H9 (cell line): ENCODE results near the gene PRTN3. TPM values are rescaled to one million over a fixed set of nuclear protein-coding genes. Genes with fewer than 3 reads are reported as not detected.

ENCODE experiments used
- DNase-seq: peaks from one replicate; pipeline ENCODE4 v3.0.0-alpha.2; 2017
- H2AFZ ChIP-seq: one replicate; pipeline ENCODE4 v1.6.1; 2013; ENCODE audit warnings: mild to moderate bottlenecking, low read length, control low read depth, moderate library complexity
- H2AK5ac ChIP-seq: 2 replicates; pipeline ENCODE4 v1.6.1; 2013; ENCODE audit warnings: low read length, control low read depth, mixed read lengths; ENCODE audit not compliant: insufficient read length
- H2BK120ac ChIP-seq: one replicate; pipeline ENCODE4 v1.6.1; 2013; ENCODE audit warnings: low read depth, mild to moderate bottlenecking, low read length, control low read depth, inconsistent platforms; ENCODE audit not compliant: poor library complexity, severe bottlenecking
- H2BK12ac ChIP-seq: 2 replicates; pipeline ENCODE4 v1.6.1; 2013; ENCODE audit warnings: low read length, control low read depth, mixed read lengths, low read depth; ENCODE audit not compliant: insufficient read length
- H2BK15ac ChIP-seq: 2 replicates; pipeline ENCODE4 v1.6.1; 2013; ENCODE audit warnings: low read depth, low read length, control low read depth
- H2BK20ac ChIP-seq: one replicate; pipeline ENCODE4 v1.6.1; 2013; ENCODE audit warnings: low read depth, mild to moderate bottlenecking, low read length, control low read depth, inconsistent platforms; ENCODE audit not compliant: poor library complexity, severe bottlenecking
- H2BK5ac ChIP-seq: 2 replicates; pipeline ENCODE4 v1.6.1; 2013; ENCODE audit warnings: low read length, control low read depth, mixed read lengths; ENCODE audit not compliant: insufficient read length
- H3K14ac ChIP-seq: 2 replicates; pipeline ENCODE4 v1.6.1; 2013; ENCODE audit warnings: low read length, control low read depth; ENCODE audit not compliant: insufficient read depth
- H3K18ac ChIP-seq: 2 replicates; pipeline ENCODE4 v1.6.1; 2013; ENCODE audit warnings: low read depth, mild to moderate bottlenecking, mixed read lengths, low read length, control low read depth; ENCODE audit not compliant: insufficient read length
- H3K23ac ChIP-seq: 2 replicates; pipeline ENCODE4 v1.6.1; 2013; ENCODE audit warnings: low read length, control low read depth, mixed read lengths, low read depth; ENCODE audit not compliant: insufficient read length
- H3K23me2 ChIP-seq: 2 replicates; pipeline ENCODE4 v1.6.1; 2013; ENCODE audit warnings: low read depth, mild to moderate bottlenecking, mixed read lengths, low read length, control low read depth; ENCODE audit not compliant: insufficient read length, poor library complexity, severe bottlenecking
- H3K27ac ChIP-seq: 2 replicates; pipeline ENCODE4 v1.5.1; 2013; ENCODE audit warnings: low read length, control low read depth, mixed read lengths, low read depth; ENCODE audit not compliant: insufficient read length
- H3K27me3 ChIP-seq: 2 replicates; pipeline ENCODE4 v1.6.1; 2013; ENCODE audit warnings: low read length, control low read depth, inconsistent platforms; ENCODE audit not compliant: insufficient read depth
- H3K4ac ChIP-seq: 2 replicates; pipeline ENCODE4 v1.6.1; 2013; ENCODE audit warnings: low read depth, mild to moderate bottlenecking, control low read depth, inconsistent platforms, low read length, moderate library complexity
- H3K4me1 ChIP-seq: 2 replicates; pipeline ENCODE4 v1.6.1; 2013; ENCODE audit warnings: low read length, control low read depth, inconsistent platforms; ENCODE audit not compliant: insufficient read depth
- H3K4me2 ChIP-seq: 2 replicates; pipeline ENCODE4 v1.6.1; 2013; ENCODE audit warnings: low read length, control low read depth, mixed read lengths; ENCODE audit not compliant: insufficient read length, insufficient read depth
- H3K56ac ChIP-seq: 2 replicates; pipeline ENCODE4 v1.6.1; 2013; ENCODE audit warnings: low read depth, mild to moderate bottlenecking, mixed read lengths, low read length, control low read depth; ENCODE audit not compliant: insufficient read length
- H3K79me1 ChIP-seq: 2 replicates; pipeline ENCODE4 v1.6.1; 2013; ENCODE audit warnings: low read depth, mild to moderate bottlenecking, moderate library complexity, low read length, control low read depth, inconsistent platforms; ENCODE audit not compliant: insufficient read depth, poor library complexity, severe bottlenecking
- H3K79me2 ChIP-seq: 2 replicates; pipeline ENCODE4 v1.6.1; 2013; ENCODE audit warnings: low read length, control low read depth, inconsistent platforms; ENCODE audit not compliant: insufficient read depth
- H3K9ac ChIP-seq: 2 replicates; pipeline ENCODE4 v1.6.1; 2013; ENCODE audit warnings: low read length, control low read depth, mixed read lengths; ENCODE audit not compliant: insufficient read length; ENCODE audit errors: extremely low read depth
- H3K9me3 ChIP-seq: one replicate; pipeline ENCODE4 v1.6.1; 2013; ENCODE audit warnings: low read depth, low read length, inconsistent platforms; ENCODE audit not compliant: control insufficient read depth
- H3T11ph ChIP-seq: one replicate; pipeline ENCODE4 v1.6.1; 2013; ENCODE audit warnings: mild to moderate bottlenecking, low read length, control low read depth, inconsistent platforms
- H4K20me1 ChIP-seq: one replicate; pipeline ENCODE4 v1.6.1; 2013; ENCODE audit not compliant: control insufficient read depth, insufficient read length, insufficient read depth
- H4K5ac ChIP-seq: 2 replicates; pipeline ENCODE4 v1.6.1; 2013; ENCODE audit warnings: low read depth, mild to moderate bottlenecking, mixed read lengths, low read length, control low read depth; ENCODE audit not compliant: insufficient read length
- H4K8ac ChIP-seq: replicated peaks from 2 replicates; pipeline ENCODE4 v1.6.1; 2013; ENCODE audit warnings: low read length, control low read depth, mixed read lengths, low read depth; ENCODE audit not compliant: insufficient read length
- H4K91ac ChIP-seq: 2 replicates; pipeline ENCODE4 v1.6.1; 2013; ENCODE audit warnings: low read depth, mild to moderate bottlenecking, moderate library complexity, mixed read lengths, low read length, control low read depth; ENCODE audit not compliant: insufficient read length
- H3K27ac Mint-ChIP-seq, 3 experiments: 2 replicates in 2 of 3; 3 replicates in 1 of 3; pipeline ENCODE4 v1.8.0; 2020 to 2021; ENCODE audit warnings: mixed read lengths in 3 of 3, mild to moderate bottlenecking in 1 of 3, moderate library complexity in 1 of 3
- H3K27me3 Mint-ChIP-seq: 2 replicates; pipeline ENCODE4 v1.8.0; 2021; ENCODE audit warnings: low read depth, mild to moderate bottlenecking, moderate library complexity, mixed read lengths
- H3K36me3 Mint-ChIP-seq, 3 experiments: 2 replicates in 2 of 3; 3 replicates in 1 of 3; pipeline ENCODE4 v1.8.0; 2020 to 2021; ENCODE audit warnings: low read depth in 3 of 3, mixed read lengths in 3 of 3; ENCODE audit not compliant: insufficient read depth in 1 of 3
- H3K4me1 Mint-ChIP-seq, 2 experiments: 2 replicates each; pipeline ENCODE4 v1.8.0; 2020; ENCODE audit warnings: mixed read lengths in 2 of 2
- H3K4me3 Mint-ChIP-seq, 2 experiments: 2 replicates in 1 of 2; 3 replicates in 1 of 2; pipeline ENCODE4 v1.8.0; 2020 to 2021; ENCODE audit warnings: mild to moderate bottlenecking in 2 of 2, mixed read lengths in 2 of 2, moderate library complexity in 1 of 2
- H3K9me3 Mint-ChIP-seq, 2 experiments: 2 replicates in 1 of 2; 3 replicates in 1 of 2; pipeline ENCODE4 v1.8.0; 2020; ENCODE audit warnings: mild to moderate bottlenecking in 2 of 2, mixed read lengths in 2 of 2, moderate library complexity in 1 of 2
- WGBS: extraction: QIAGEN DNeasy Blood & Tissue Kit; methylation state at CpG from one replicate; pipeline ENCODE4 v1.1.7; 2013; ENCODE audit warnings: missing lambda C conversion rate, low lambda C conversion rate, mixed read lengths; ENCODE audit not compliant: insufficient read length; ENCODE audit errors: extremely low coverage; 5-methylcytosine and 5-hydroxymethylcytosine counted together
- total RNA-seq: library from RNA; stranded (reverse); gene quantifications from 2 replicates; pipeline ENCODE4 v1.2.1, GENCODE V29; 2021
- TF ChIP-seq, protein P1 (sequence below): fragments of 200-600 bp; sonication (generic); conservative IDR thresholded peaks from 3 replicates; pipeline ENCODE4 v1.8.0; 2021; ENCODE audit warnings: antibody characterized with exemption, mild to moderate bottlenecking

The PRTN3 gene
- total RNA-seq, 1 experiment from 2014 or later = 0.31 TPM

DNA sequence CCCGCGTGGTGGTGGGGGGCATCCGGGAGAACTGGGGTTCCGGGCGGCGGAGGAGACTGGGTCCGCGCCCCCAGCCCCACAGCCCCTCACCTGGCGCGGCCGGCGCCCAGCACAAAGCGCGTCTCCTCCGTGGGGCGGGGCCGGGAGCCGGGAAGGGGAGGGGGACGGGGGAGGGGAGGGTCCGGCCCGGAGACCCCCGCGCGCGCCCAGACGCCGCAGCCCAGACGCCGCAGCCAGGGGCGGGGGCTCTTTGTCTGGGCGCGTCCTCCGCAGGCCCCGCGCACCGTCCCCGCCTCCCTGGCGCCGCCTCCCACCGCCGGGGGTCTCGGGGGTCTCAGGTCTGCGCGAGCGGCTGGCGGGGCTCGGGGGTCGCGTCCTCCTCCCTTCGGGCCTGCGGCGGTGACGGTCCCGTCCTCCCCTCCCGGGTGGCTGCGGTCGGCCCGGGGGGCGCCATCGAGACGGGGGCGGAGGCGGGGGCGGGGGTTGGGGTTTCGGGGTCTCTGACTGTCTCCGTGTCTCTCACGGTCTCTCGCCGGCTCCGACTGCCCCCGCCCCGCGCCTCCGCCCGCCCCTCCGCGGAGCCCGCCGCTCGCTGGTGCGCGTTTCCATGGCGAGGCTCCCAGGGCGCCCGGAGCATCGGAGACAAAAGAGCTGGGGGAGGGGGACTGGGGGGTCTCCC, 18.8 kb upstream of the PRTN3 start, which contains the start of gene PLPPR3:
Gene PLPPR3 (minus strand): TSS at position 131 of the 679 bp plus-strand sequence. CDS start 396 bp downstream, outside the sequence.
- Histone ChIP-seq H3K4me1 (no peaks in the 10 kb centered on the region; the same call in 1 of the 2 replicates), H3K4ac (no peak within 1 kb of the TSS; the same call in 1 of the 2 replicates), H3K27me3 (no peaks in the 10 kb centered on the region), H2BK12ac (no peak within 1 kb of the TSS), H3K79me1 (no peaks in the 10 kb centered on the region), H2BK5ac (no peak within 1 kb of the TSS), H3K23ac (no peak within 1 kb of the TSS), H3K9ac (no peak within 1 kb of the TSS), H3K56ac (no peak within 1 kb of the TSS), H3K23me2 (no peaks in the 10 kb centered on the region), H4K5ac (no peak within 1 kb of the TSS), H4K20me1 (no peaks in the 10 kb centered on the region), H3K14ac (peak within 1 kb of the TSS; percentile 77), H3T11ph (no peak within 1 kb of the TSS), H2AFZ (no peak within 1 kb of the TSS), H4K8ac (no peak within 1 kb of the TSS), H2BK120ac (no peak within 1 kb of the TSS), H3K18ac (peak within 1 kb of the TSS; percentile 83), H3K27ac (no peak within 1 kb of the TSS), H4K91ac (no peak within 1 kb of the TSS), H3K4me2 (peak within 1 kb of the TSS; percentile 53), H3K79me2 (no peaks in the 10 kb centered on the region), H2BK15ac (no peak within 1 kb of the TSS), H2AK5ac (no peak within 1 kb of the TSS), H3K9me3 (no peaks in the 10 kb centered on the region), H2BK20ac (no peak within 1 kb of the TSS)
- Mint-ChIP-seq H3K36me3 (peaks cover 2 to 12% (median 11%) of the 10 kb centered on the region in 3 experiments; a peak in 6 of 7 replicates), H3K27ac (no peak within 1 kb of the TSS), H3K9me3 (no peaks in the 10 kb centered on the region), H3K4me3 (peak within 1 kb of the TSS; percentile 67 to 81), H3K4me1 (peaks cover 7 to 11% of the 10 kb centered on the region in 2 experiments), H3K27me3 (peaks cover 5% of the 10 kb centered on the region)
- WGBS = no CpG with 5 or more reads among the region's 86 CpGs
- peak; percentile 71 for DNase-seq
- TF ChIP-seq, protein P1, sequence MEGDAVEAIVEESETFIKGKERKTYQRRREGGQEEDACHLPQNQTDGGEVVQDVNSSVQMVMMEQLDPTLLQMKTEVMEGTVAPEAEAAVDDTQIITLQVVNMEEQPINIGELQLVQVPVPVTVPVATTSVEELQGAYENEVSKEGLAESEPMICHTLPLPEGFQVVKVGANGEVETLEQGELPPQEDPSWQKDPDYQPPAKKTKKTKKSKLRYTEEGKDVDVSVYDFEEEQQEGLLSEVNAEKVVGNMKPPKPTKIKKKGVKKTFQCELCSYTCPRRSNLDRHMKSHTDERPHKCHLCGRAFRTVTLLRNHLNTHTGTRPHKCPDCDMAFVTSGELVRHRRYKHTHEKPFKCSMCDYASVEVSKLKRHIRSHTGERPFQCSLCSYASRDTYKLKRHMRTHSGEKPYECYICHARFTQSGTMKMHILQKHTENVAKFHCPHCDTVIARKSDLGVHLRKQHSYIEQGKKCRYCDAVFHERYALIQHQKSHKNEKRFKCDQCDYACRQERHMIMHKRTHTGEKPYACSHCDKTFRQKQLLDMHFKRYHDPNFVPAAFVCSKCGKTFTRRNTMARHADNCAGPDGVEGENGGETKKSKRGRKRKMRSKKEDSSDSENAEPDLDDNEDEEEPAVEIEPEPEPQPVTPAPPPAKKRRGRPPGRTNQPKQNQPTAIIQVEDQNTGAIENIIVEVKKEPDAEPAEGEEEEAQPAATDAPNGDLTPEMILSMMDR = no peak
